Liver (tissue), 9 donors: ENCODE results near the gene EBF3. TPM values are rescaled to one million over a fixed set of nuclear protein-coding genes. Genes with fewer than 3 reads are reported as not detected.

Experiments
- DNase-seq: peaks from one replicate; pipeline ENCODE4 v3.0.0-alpha.2; 2017; ENCODE audit warnings: low spot score
- H3K27ac ChIP-seq, 2 donors: one replicate each; pipeline ENCODE4 v1.7.0; 2013; ENCODE audit warnings: inconsistent platforms in 2 of 2, low read length in 2 of 2, control low read depth in 1 of 2, low read depth in 1 of 2, mild to moderate bottlenecking in 1 of 2
- H3K27me3 ChIP-seq, 4 donors: one replicate each; pipeline versions ENCODE4 v1.6.1 to v1.7.0; 2013; ENCODE audit warnings: low read length in 3 of 4, inconsistent platforms in 1 of 4, mild to moderate bottlenecking in 1 of 4, moderate library complexity in 1 of 4; ENCODE audit not compliant: control insufficient read depth in 4 of 4, insufficient read depth in 4 of 4
- H3K36me3 ChIP-seq, 4 donors: one replicate each; pipeline versions ENCODE4 v1.6.1 to v1.7.0; 2013; ENCODE audit warnings: low read length in 3 of 4, mild to moderate bottlenecking in 3 of 4, low read depth in 1 of 4, moderate library complexity in 1 of 4; ENCODE audit not compliant: control insufficient read depth in 4 of 4, insufficient read depth in 3 of 4
- H3K4me1 ChIP-seq, 4 donors: one replicate each; pipeline versions ENCODE4 v1.6.1 to v1.7.0; 2013; ENCODE audit warnings: low read length in 3 of 4, mild to moderate bottlenecking in 3 of 4, moderate library complexity in 1 of 4; ENCODE audit not compliant: control insufficient read depth in 4 of 4, insufficient read depth in 4 of 4
- H3K4me3 ChIP-seq, 3 donors: one replicate each; pipeline versions ENCODE4 v1.6.1 to v1.7.0; 2013; ENCODE audit warnings: low read length in 3 of 3, control low read depth in 1 of 3, low read depth in 1 of 3, mild to moderate bottlenecking in 1 of 3
- H3K9ac ChIP-seq, 2 donors: one replicate each; pipeline ENCODE4 v1.7.0; 2013; ENCODE audit warnings: low read length in 2 of 2, mild to moderate bottlenecking in 2 of 2, moderate library complexity in 2 of 2, control low read depth in 1 of 2, low read depth in 1 of 2
- H3K9me3 ChIP-seq, 4 donors: one replicate each; pipeline versions ENCODE4 v1.6.1 to v1.7.0; 2013; ENCODE audit warnings: low read length in 3 of 4; ENCODE audit not compliant: control insufficient read depth in 4 of 4
- ATF3 ChIP-seq: IDR thresholded peaks from 2 replicates; pipeline ENCODE4 v1.6.1; 2016; ENCODE audit warnings: antibody characterized with exemption
- CTCF ChIP-seq: fragments of 150-350 bp; IDR thresholded peaks from 2 replicates; pipeline ENCODE4 v1.5.1; 2017; ENCODE audit warnings: improper control_type of control experiment, low read depth, low read length; ENCODE audit not compliant: missing input control
- FOXA1 ChIP-seq: IDR thresholded peaks from 2 replicates; pipeline ENCODE4 v1.6.1; 2016; ENCODE audit warnings: antibody characterized with exemption
- FOXA2 ChIP-seq: IDR thresholded peaks from 2 replicates; pipeline ENCODE4 v1.6.1; 2016; ENCODE audit warnings: antibody characterized with exemption
- HNF4A ChIP-seq, 2 donors: conservative IDR thresholded peaks; 2 replicates each; pipeline ENCODE4 v1.6.1; 2016; ENCODE audit warnings: antibody characterized with exemption in 2 of 2, mild to moderate bottlenecking in 2 of 2
- HNF4G ChIP-seq: IDR thresholded peaks from 2 replicates; pipeline ENCODE4 v1.6.1; 2016; ENCODE audit warnings: antibody characterized with exemption
- JUND ChIP-seq, 2 donors: IDR thresholded peaks; 2 replicates each; pipeline ENCODE4 v1.6.1; 2016; ENCODE audit warnings: antibody characterized with exemption in 2 of 2
- MAX ChIP-seq: IDR thresholded peaks from 2 replicates; pipeline ENCODE4 v1.6.1; 2016; ENCODE audit warnings: antibody characterized with exemption
- NR2F2 ChIP-seq: IDR thresholded peaks from 2 replicates; pipeline ENCODE4 v1.6.1; 2016; ENCODE audit warnings: antibody characterized with exemption
- RXRA ChIP-seq, 2 donors: IDR thresholded peaks; 2 replicates each; pipeline ENCODE4 v1.6.1; 2017 to 2018; ENCODE audit warnings: antibody characterized with exemption in 2 of 2, mild to moderate bottlenecking in 1 of 2
- SP1 ChIP-seq: IDR thresholded peaks from 2 replicates; pipeline ENCODE4 v1.6.1; 2018; ENCODE audit warnings: antibody characterized with exemption, mild to moderate bottlenecking
- ZBTB33 ChIP-seq: IDR thresholded peaks from 2 replicates; pipeline ENCODE4 v1.6.1; 2016; ENCODE audit warnings: antibody characterized with exemption
- whole genome bisulfite sequencing: extraction: QIAGEN DNeasy Blood & Tissue Kit; methylation state at CpG from one replicate; pipeline ENCODE4 v1.1.7; 2013; 5-methylcytosine and 5-hydroxymethylcytosine counted together
- polyA plus RNA-seq, 2 donors: library from polyadenylated mRNA; stranded (reverse) in 1 of 2; unstranded in 1 of 2; fragments of 200-250 nt in 1 of 2; fragments of >200 nt in 1 of 2; fragmentation: Nextera tagmentation in 1 of 2; extraction: Ambion mirVana in 1 of 2; gene quantifications; one replicate each; pipeline versions ENCODE4 v1.2.1 to v1.2.3, GENCODE V29; 2013 to 2015
- total RNA-seq, 2 donors: library from RNA; depleted of rRNA; stranded (reverse); fragments of >200 nt; gene quantifications; one replicate each; pipeline ENCODE4 v1.2.3, GENCODE V29; 2014
- donor health status: healthy.
- donor health status: healthy.
- donor health status: healthy.
- donor health status: healthy.
- donor health status: healthy.

The EBF3 gene
- total and polyA plus RNA-seq, 4 donors: 0.02 to 0.08 TPM; not detected in 2

GRCh38 chr10:129924375-129925085 lies 39.5 kb downstream of the EBF3 start:
- 89% methylated on average over 16 of the region's 16 CpGs for WGBS
- Histone ChIP-seq H3K36me3 (no peaks in the 10 kb centered on the region), H3K27me3 (no peaks in the 10 kb centered on the region), H3K4me1 (no peaks in the 10 kb centered on the region), H3K4me3 (no peak overlapping the region), H3K9me3 (no peaks in the 10 kb centered on the region), H3K9ac (no peak overlapping the region), H3K27ac (no peak overlapping the region)
- TF ChIP-seq CTCF: no peak
- no peak for TF ChIP-seq RXRA (IDR thresholded peaks at IDR 0.05)
- TF ChIP-seq FOXA2: no peak
- no peak for TF ChIP-seq SP1
- no peak for TF ChIP-seq NR2F2
- TF ChIP-seq ATF3: no peak
- TF ChIP-seq HNF4G: no peak
- no peak for TF ChIP-seq FOXA1
- TF ChIP-seq ZBTB33: no peak
- no peak for TF ChIP-seq JUND (IDR thresholded peaks at IDR 0.05)
- no peak for TF ChIP-seq MAX
- no peak for TF ChIP-seq HNF4A (conservative IDR thresholded peaks at IDR 0.05)
- DNase-seq: no peak

- TF ChIP-seq ATF3 (no peak), ZBTB33 (no peak), RXRA (IDR thresholded peaks at IDR 0.05) (no peak), MAX (no peak), JUND (IDR thresholded peaks at IDR 0.05) (no peak)
Observed at GRCh38 chr10:129922598-129923123, 41.4 kb downstream of the EBF3 start.

More at GRCh38 chr10:129922598-129923123, 41.4 kb downstream of the EBF3 start:
- Histone ChIP-seq H3K9me3 (no peaks in the 10 kb centered on the region), H3K36me3 (no peaks in the 10 kb centered on the region), H3K9ac (no peak overlapping the region), H3K4me3 (no peak overlapping the region), H3K27me3 (no peaks in the 10 kb centered on the region), H3K27ac (no peak overlapping the region), H3K4me1 (no peaks in the 10 kb centered on the region)
- 90% methylated on average over 18 of the region's 18 CpGs for WGBS
- DNase-seq: no peak
